ENCODE measurements around the gene PDHX. TPM values are rescaled to one million over a fixed set of nuclear protein-coding genes. Genes with fewer than 3 reads are reported as not detected.

The PDHX gene
- total and polyA plus RNA-seq, 2 donors, result 21.3 to 24.6 TPM

DNA sequence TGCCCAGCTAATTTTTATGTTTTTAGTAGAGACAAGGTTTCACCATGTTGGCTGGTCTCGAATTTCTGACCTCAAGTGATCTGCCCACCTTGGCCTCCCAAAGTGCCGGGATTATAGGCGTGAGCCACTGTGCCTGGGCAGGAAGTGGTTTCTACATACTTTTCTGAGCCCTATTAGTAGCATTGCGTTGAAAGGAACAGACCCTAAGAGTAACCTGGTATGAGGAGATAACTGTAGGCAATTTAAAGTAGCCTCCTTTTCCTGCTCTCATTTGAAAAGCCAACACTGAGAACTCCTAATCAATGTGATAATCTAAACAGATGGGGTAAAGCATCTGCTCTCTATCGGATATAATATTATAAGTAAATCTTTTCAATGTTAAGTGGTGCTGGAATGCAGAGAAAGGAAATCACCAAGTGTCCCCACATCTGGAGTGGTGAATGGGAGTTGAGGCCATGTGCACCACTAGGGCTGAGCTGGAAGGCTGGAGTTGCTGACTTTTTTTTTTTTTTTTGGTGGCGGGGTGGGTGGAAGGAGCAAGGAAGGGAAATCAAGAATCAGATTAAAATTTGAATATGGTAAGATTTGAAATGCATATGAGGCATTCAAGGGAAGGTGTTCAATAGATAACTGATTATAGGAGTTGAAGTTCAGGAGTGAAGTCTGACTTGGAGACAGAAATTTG, 20.7 kb downstream of the PDHX start:
- Histone ChIP-seq H3K9me3 (ENCODE audit: control insufficient read depth in 2 of 2, insufficient read depth in 1 of 2, low read length in 1 of 2) (no peaks in the 10 kb centered on the region), H3K4me3 (ENCODE audit: low read length in 2 of 2) (no peak overlapping the region), H3K36me3 (ENCODE audit: control insufficient read depth in 2 of 2, insufficient read depth in 2 of 2, low read length in 1 of 2) (peaks cover 0 to 3% of the 10 kb centered on the region in 2 donors), H3K4me1 (ENCODE audit: control insufficient read depth in 2 of 2, insufficient read depth in 2 of 2, low read length in 2 of 2) (no peaks in the 10 kb centered on the region), H3K27me3 (ENCODE audit: control insufficient read depth in 2 of 2, insufficient read depth in 1 of 2, low read length in 1 of 2) (no peaks in the 10 kb centered on the region), H3K27ac (ENCODE audit: low read depth in 1 of 2, low read length in 1 of 2) (no peak overlapping the region)
- WGBS, result 64% methylated on average over 6 of the region's 6 CpGs
- no peak for DNase-seq (ENCODE audit: low read depth in 6 of 9, low spot score in 9 of 9)

DNA sequence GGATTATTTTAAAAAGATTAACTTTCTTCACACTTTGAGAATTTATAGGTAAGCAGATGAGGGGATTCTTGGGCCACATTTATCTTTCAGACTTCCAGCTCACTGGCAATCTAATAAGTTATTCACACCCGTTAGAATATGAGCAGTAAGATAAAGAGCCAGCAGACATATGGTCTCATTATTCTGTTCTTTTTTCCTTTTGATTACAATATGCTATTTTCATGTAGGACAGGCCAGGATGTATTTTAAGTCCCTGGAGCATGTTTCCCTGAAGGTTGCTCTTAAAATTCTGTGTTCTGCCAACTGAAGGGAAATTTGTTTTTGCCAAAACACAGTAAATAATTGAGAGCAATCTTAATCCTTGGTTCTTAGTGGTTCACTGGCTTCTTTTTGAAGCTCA, 22.2 kb downstream of the PDHX start:
- DNase-seq (ENCODE audit: low read depth in 6 of 9, low spot score in 9 of 9), result no peak
- no peaks in the 10 kb centered on the region for H3K27me3 ChIP-seq (ENCODE audit: control insufficient read depth in 2 of 2, insufficient read depth in 1 of 2, low read length in 1 of 2)
- no peaks in the 10 kb centered on the region for H3K4me1 ChIP-seq (ENCODE audit: control insufficient read depth in 2 of 2, insufficient read depth in 2 of 2, low read length in 2 of 2)
- WGBS, result 95% methylated on average over 1 of the region's 1 CpG
- no peaks in the 10 kb centered on the region for H3K36me3 ChIP-seq (ENCODE audit: control insufficient read depth in 2 of 2, insufficient read depth in 2 of 2, low read length in 1 of 2)
- H3K27ac ChIP-seq (ENCODE audit: low read depth in 1 of 2, low read length in 1 of 2), result no peak overlapping the region
- no peaks in the 10 kb centered on the region for H3K9me3 ChIP-seq (ENCODE audit: control insufficient read depth in 2 of 2, insufficient read depth in 1 of 2, low read length in 1 of 2)
- no peak overlapping the region for H3K4me3 ChIP-seq (ENCODE audit: low read length in 2 of 2)

DNA sequence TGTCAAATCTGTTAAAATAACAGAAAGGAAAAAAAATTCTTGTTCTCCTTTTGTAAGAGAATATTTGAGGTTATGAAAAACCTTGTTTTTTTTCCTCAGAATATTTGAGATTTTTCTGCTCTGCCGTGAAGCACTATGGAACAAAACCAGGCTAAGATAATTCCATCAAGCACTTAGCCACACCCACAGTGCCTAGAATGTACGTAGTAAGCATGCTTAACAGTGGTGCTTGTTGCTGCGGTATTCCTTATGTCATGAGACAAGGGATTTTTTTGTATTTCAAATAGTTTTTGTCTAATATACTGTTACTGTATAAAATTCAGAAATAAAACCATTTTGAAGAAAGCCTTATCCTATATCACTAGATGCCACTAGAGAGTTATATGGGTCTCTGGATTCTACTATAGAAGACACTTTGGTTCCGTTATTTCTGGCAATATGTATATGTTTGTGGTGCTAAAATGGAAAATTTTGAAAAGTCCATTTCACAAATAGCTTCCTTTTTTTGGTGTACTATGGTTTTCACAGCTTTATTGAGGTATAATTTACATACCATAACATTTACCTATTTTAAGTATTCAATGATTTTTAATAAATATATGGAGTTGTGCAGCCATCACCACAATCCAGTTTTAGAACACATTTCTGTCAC, 23.7 kb downstream of the PDHX start:
- no peak for DNase-seq (ENCODE audit: low read depth in 6 of 9, low spot score in 9 of 9)
- WGBS, result 95% methylated on average over 4 of the region's 4 CpGs
- Histone ChIP-seq H3K4me3 (ENCODE audit: low read length in 2 of 2) (no peak overlapping the region), H3K27me3 (ENCODE audit: control insufficient read depth in 2 of 2, insufficient read depth in 1 of 2, low read length in 1 of 2) (no peaks in the 10 kb centered on the region), H3K27ac (ENCODE audit: low read depth in 1 of 2, low read length in 1 of 2) (no peak overlapping the region), H3K36me3 (ENCODE audit: control insufficient read depth in 2 of 2, insufficient read depth in 2 of 2, low read length in 1 of 2) (no peaks in the 10 kb centered on the region), H3K9me3 (ENCODE audit: control insufficient read depth in 2 of 2, insufficient read depth in 1 of 2, low read length in 1 of 2) (no peaks in the 10 kb centered on the region), H3K4me1 (ENCODE audit: control insufficient read depth in 2 of 2, insufficient read depth in 2 of 2, low read length in 2 of 2) (no peaks in the 10 kb centered on the region)

DNA sequence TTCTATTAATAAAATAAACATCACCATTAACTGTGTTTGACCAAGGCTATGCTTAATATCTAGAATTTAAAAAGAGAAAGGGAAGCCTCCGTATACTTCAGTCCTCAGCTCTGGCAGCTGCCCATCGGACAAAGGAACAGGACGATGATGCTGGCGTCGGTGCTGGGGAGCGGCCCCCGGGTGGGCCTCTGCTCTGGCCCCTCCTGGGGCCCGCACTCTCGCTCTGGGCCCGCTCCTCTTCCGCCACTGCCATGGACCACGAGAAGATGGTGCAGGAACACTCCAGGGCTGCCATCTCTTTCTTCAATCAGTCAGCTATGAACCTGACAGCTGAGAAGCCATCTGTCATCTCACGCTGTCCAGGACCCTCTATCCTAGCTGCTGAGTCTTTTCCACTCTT, 25.3 kb downstream of the PDHX start:
- no peaks in the 10 kb centered on the region for H3K27me3 ChIP-seq (ENCODE audit: control insufficient read depth in 2 of 2, insufficient read depth in 1 of 2, low read length in 1 of 2)
- no peaks in the 10 kb centered on the region for H3K4me1 ChIP-seq (ENCODE audit: control insufficient read depth in 2 of 2, insufficient read depth in 2 of 2, low read length in 2 of 2)
- H3K4me3 ChIP-seq (ENCODE audit: low read length in 2 of 2), result no peak overlapping the region
- H3K36me3 ChIP-seq (ENCODE audit: control insufficient read depth in 2 of 2, insufficient read depth in 2 of 2, low read length in 1 of 2), result no peaks in the 10 kb centered on the region
- DNase-seq (ENCODE audit: low read depth in 6 of 9, low spot score in 9 of 9), result no peak
- H3K9me3 ChIP-seq (ENCODE audit: control insufficient read depth in 2 of 2, insufficient read depth in 1 of 2, low read length in 1 of 2), result no peaks in the 10 kb centered on the region
- WGBS, result 98% methylated on average over 13 of the region's 13 CpGs
- no peak overlapping the region for H3K27ac ChIP-seq (ENCODE audit: low read depth in 1 of 2, low read length in 1 of 2)

DNA sequence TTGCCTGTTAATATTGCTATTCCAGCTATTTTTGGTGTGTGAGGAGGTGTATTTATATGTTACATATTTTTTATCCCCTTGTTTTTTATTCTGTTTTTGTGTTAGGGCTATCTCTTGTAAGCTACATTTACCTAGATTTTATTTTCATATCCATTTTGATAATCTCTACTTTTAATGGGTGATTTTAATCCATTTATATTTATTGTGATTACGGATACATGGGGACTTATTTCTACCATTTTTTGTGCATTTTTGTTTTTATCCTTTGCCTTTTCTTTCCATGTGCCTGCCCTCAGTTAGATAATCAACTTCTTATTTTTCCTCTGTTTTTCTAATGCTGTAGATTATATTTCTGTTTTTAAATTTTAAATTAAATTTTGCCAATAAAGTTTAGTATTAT, 28.3 kb downstream of the PDHX start:
- DNase-seq (ENCODE audit: low read depth in 6 of 9, low spot score in 9 of 9), result no peak
- no peak overlapping the region for H3K4me3 ChIP-seq (ENCODE audit: low read length in 2 of 2)
- no peaks in the 10 kb centered on the region for H3K4me1 ChIP-seq (ENCODE audit: control insufficient read depth in 2 of 2, insufficient read depth in 2 of 2, low read length in 2 of 2)
- H3K36me3 ChIP-seq (ENCODE audit: control insufficient read depth in 2 of 2, insufficient read depth in 2 of 2, low read length in 1 of 2), result no peaks in the 10 kb centered on the region
- no peaks in the 10 kb centered on the region for H3K9me3 ChIP-seq (ENCODE audit: control insufficient read depth in 2 of 2, insufficient read depth in 1 of 2, low read length in 1 of 2)
- WGBS, result 99% methylated on average over 1 of the region's 1 CpG
- no peaks in the 10 kb centered on the region for H3K27me3 ChIP-seq (ENCODE audit: control insufficient read depth in 2 of 2, insufficient read depth in 1 of 2, low read length in 1 of 2)
- no peak overlapping the region for H3K27ac ChIP-seq (ENCODE audit: low read depth in 1 of 2, low read length in 1 of 2)

DNA sequence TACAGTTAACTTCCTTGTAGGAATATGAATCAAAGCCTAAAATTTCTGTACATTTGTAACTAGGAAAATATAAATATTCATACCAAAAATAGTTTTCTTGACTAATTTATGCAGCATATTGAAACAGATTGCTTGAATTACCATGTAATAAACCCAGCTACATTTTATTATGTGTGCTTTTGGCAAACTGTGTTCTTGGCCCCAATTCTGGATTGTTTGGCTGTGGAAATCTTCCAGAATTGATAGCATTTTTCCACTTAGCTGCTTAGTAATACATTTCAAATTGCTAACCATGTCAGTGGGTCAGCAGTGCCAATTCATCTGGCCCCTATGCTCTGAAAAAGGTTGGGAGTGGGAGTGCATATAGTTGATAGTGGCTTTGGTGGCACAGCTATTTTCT, 32.3 kb downstream of the PDHX start:
- Histone ChIP-seq H3K9me3 (ENCODE audit: control insufficient read depth in 2 of 2, insufficient read depth in 1 of 2, low read length in 1 of 2) (no peaks in the 10 kb centered on the region), H3K27ac (ENCODE audit: low read depth in 1 of 2, low read length in 1 of 2) (no peak overlapping the region), H3K4me1 (ENCODE audit: control insufficient read depth in 2 of 2, insufficient read depth in 2 of 2, low read length in 2 of 2) (no peaks in the 10 kb centered on the region), H3K4me3 (ENCODE audit: low read length in 2 of 2) (no peak overlapping the region), H3K36me3 (ENCODE audit: control insufficient read depth in 2 of 2, insufficient read depth in 2 of 2, low read length in 1 of 2) (no peaks in the 10 kb centered on the region), H3K27me3 (ENCODE audit: control insufficient read depth in 2 of 2, insufficient read depth in 1 of 2, low read length in 1 of 2) (no peaks in the 10 kb centered on the region)
- DNase-seq (ENCODE audit: low read depth in 6 of 9, low spot score in 9 of 9), result no peak

DNA sequence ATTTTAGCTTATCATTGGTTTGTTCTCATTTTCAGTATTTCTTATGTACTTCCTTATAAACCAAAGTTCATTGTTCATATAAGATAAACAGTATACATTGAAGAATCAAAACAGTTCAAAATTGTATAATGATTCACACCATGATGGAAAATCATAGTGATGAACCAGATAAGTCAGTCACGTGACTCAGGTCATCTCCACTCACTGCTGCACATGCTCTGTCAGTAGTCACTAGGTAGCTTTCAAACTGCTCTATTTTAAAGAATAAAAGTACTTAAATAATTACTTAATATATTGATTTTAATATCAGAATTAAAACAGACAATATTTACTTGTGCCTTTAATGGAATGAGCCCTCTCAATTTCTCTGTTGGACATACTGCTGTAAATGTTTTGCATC, 37.5 kb downstream of the PDHX start:
- no peaks in the 10 kb centered on the region for H3K4me1 ChIP-seq (ENCODE audit: control insufficient read depth in 2 of 2, insufficient read depth in 2 of 2, low read length in 2 of 2)
- no peaks in the 10 kb centered on the region for H3K36me3 ChIP-seq (ENCODE audit: control insufficient read depth in 2 of 2, insufficient read depth in 2 of 2, low read length in 1 of 2)
- no peak for DNase-seq (ENCODE audit: low read depth in 6 of 9, low spot score in 9 of 9)
- H3K9me3 ChIP-seq (ENCODE audit: control insufficient read depth in 2 of 2, insufficient read depth in 1 of 2, low read length in 1 of 2), result no peaks in the 10 kb centered on the region
- no peak overlapping the region for H3K27ac ChIP-seq (ENCODE audit: low read depth in 1 of 2, low read length in 1 of 2)
- H3K27me3 ChIP-seq (ENCODE audit: control insufficient read depth in 2 of 2, insufficient read depth in 1 of 2, low read length in 1 of 2), result no peaks in the 10 kb centered on the region
- no peak overlapping the region for H3K4me3 ChIP-seq (ENCODE audit: low read length in 2 of 2)
- WGBS, result 96% methylated on average over 1 of the region's 1 CpG

DNA sequence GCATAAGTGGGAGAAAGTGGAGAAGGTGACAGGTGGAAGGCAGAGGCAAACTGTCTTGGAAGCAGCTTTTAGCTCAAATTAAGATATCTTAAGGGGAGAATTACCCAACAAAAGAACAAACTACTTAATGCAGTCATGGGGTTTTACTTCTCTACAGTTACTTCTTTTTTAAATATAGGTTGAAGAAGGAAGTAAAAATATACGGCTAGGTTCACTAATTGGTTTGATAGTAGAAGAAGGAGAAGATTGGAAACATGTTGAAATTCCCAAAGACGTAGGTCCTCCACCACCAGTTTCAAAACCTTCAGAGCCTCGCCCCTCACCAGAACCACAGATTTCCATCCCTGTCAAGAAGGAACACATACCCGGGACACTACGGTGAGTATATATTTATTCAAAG, 40.8 kb downstream of the PDHX start:
- WGBS, result 96% methylated on average over 5 of the region's 5 CpGs

DNA sequence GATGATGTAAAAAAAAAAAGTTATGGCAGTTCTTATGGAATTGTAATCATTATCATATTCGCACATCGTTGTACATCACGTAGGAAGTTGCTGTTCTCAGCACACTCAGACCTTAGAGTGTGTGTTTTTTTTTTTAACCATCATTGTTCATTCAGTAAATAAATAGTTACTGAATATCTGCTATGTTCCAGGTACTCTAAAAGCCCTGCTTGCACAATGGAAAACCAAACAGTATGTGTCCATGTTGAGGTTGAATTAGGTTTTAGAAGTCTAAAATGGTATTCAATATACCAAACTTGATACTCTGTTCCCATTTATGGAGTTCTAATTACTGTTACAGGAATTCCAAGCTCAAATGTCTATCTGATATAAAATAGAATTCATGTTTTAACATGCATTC, 41.2 kb downstream of the PDHX start:
- H3K36me3 ChIP-seq (ENCODE audit: control insufficient read depth in 2 of 2, insufficient read depth in 2 of 2, low read length in 1 of 2), result no peaks in the 10 kb centered on the region
- H3K4me1 ChIP-seq (ENCODE audit: control insufficient read depth in 2 of 2, insufficient read depth in 2 of 2, low read length in 2 of 2), result no peaks in the 10 kb centered on the region
- no peaks in the 10 kb centered on the region for H3K9me3 ChIP-seq (ENCODE audit: control insufficient read depth in 2 of 2, insufficient read depth in 1 of 2, low read length in 1 of 2)
- no peaks in the 10 kb centered on the region for H3K27me3 ChIP-seq (ENCODE audit: control insufficient read depth in 2 of 2, insufficient read depth in 1 of 2, low read length in 1 of 2)
- 98% methylated on average over 3 of the region's 3 CpGs for WGBS
- no peak overlapping the region for H3K27ac ChIP-seq (ENCODE audit: low read depth in 1 of 2, low read length in 1 of 2)
- no peak for DNase-seq (ENCODE audit: low read depth in 6 of 9, low spot score in 9 of 9)
- H3K4me3 ChIP-seq (ENCODE audit: low read length in 2 of 2), result no peak overlapping the region

More for the DNA sequence above, 40.8 kb downstream of the PDHX start:
- Histone ChIP-seq H3K36me3 (ENCODE audit: control insufficient read depth in 2 of 2, insufficient read depth in 2 of 2, low read length in 1 of 2) (no peaks in the 10 kb centered on the region), H3K4me3 (ENCODE audit: low read length in 2 of 2) (no peak overlapping the region), H3K27ac (ENCODE audit: low read depth in 1 of 2, low read length in 1 of 2) (no peak overlapping the region), H3K4me1 (ENCODE audit: control insufficient read depth in 2 of 2, insufficient read depth in 2 of 2, low read length in 2 of 2) (no peaks in the 10 kb centered on the region), H3K27me3 (ENCODE audit: control insufficient read depth in 2 of 2, insufficient read depth in 1 of 2, low read length in 1 of 2) (no peaks in the 10 kb centered on the region), H3K9me3 (ENCODE audit: control insufficient read depth in 2 of 2, insufficient read depth in 1 of 2, low read length in 1 of 2) (no peaks in the 10 kb centered on the region)
- DNase-seq (ENCODE audit: low read depth in 6 of 9, low spot score in 9 of 9), result no peak
